ENCODE measurements around the gene CACNB2.

CACNB2 gene

DNA sequence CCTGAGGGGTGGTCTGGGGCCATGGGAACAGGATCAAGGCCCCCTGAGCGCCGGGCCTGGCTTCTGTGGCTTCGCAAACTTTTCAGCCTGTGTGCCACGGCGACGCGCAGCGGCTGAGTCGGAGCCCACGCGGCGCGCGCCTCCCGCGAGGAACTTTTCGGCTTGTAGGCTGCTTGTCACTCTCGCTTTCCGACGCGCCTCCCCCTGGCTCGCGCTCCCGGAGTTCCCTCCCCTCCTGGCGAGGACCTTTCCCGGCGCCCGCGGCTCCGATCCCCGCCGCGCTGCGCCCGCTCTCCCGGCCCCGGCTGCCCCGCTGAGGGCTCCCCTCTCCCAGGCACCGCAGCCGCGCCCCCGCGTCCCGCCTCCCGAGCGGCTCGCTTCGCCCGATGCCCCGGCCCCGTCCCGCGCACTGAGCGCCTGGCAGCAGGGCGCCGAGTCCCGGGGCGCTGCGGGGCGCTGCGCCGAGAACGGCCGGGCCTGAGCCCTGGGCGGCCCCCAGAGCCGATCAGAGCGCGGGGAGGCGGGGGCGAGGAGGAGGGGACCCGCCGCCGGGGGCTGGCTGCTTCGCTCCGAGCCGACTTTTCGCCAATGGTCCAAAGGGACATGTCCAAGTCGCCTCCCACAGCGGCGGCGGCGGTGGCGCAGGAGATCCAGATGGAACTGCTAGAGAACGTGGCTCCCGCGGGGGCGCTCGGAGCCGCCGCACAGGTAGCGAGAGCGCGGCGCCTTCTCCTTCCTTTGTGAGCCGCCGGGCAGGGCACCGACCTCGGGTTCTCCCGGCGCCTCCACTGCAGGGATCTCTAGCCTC, at the start of gene CACNB2:
CACNB2 (plus strand) TSS at position 276 of the 808 bp plus-strand sequence.
- no peak within 1 kb of the TSS for H3K4me3 ChIP-seq (ENCODE audit: low read length)
- no peaks in the 10 kb centered on the region for H3K9me3 ChIP-seq (ENCODE audit: control insufficient read depth, insufficient read depth, low read length)
- no peaks in the 10 kb centered on the region for H3F3A ChIP-seq (ENCODE audit: control insufficient read depth, insufficient read depth)
- H3K27me3 ChIP-seq (ENCODE audit: control insufficient read depth, low read length): no peaks in the 10 kb centered on the region
- no peak within 1 kb of the TSS for H3K27ac ChIP-seq (ENCODE audit: low read depth, low read length)
- H3K4me1 ChIP-seq (ENCODE audit: control insufficient read depth, low read length): no peaks in the 10 kb centered on the region
- H3K79me2 ChIP-seq (ENCODE audit: control insufficient read depth, low read length): no peaks in the 10 kb centered on the region
- H3K4me2 ChIP-seq (ENCODE audit: low read length): no peak within 1 kb of the TSS
- H3K9me2 ChIP-seq (replicated peaks; ENCODE audit: control insufficient read depth, low read length): no peaks in the 10 kb centered on the region
- no peaks in the 10 kb centered on the region for H4K20me1 ChIP-seq (ENCODE audit: control insufficient read depth, insufficient read depth, low read depth, low read length)
- no peaks in the 10 kb centered on the region for H3K36me3 ChIP-seq (ENCODE audit: control insufficient read depth, low read length)
- TF ChIP-seq, protein P1, sequence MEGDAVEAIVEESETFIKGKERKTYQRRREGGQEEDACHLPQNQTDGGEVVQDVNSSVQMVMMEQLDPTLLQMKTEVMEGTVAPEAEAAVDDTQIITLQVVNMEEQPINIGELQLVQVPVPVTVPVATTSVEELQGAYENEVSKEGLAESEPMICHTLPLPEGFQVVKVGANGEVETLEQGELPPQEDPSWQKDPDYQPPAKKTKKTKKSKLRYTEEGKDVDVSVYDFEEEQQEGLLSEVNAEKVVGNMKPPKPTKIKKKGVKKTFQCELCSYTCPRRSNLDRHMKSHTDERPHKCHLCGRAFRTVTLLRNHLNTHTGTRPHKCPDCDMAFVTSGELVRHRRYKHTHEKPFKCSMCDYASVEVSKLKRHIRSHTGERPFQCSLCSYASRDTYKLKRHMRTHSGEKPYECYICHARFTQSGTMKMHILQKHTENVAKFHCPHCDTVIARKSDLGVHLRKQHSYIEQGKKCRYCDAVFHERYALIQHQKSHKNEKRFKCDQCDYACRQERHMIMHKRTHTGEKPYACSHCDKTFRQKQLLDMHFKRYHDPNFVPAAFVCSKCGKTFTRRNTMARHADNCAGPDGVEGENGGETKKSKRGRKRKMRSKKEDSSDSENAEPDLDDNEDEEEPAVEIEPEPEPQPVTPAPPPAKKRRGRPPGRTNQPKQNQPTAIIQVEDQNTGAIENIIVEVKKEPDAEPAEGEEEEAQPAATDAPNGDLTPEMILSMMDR (IDR thresholded peaks at IDR 0.05; ENCODE audit: low read depth, low read length, poor library complexity, severe bottlenecking): no peak
- TF ChIP-seq EZH2phosphoT487 (IDR thresholded peaks at IDR 0.05; ENCODE audit: borderline replicate concordance, low read length): no peak

DNA sequence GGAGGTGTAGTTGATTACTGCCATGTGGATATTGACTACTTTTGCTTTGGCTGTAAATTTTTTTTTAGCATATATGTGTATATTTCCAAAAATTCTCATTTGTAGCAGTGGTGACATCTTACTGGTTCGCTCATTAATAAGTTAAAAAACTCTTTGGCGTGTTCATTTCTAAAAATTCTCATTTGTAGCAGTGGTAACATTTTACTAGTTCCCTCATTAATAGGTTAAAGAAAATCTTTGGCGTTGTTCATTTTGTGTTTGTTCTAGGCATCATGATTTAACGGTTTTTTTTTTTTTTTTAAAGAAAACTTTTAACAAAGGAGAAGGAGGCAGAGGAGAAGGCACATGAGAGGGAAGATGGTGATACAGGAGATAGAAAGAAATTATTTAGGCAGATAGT, 45.9 kb upstream of the CACNB2 start:
- no peaks in the 10 kb centered on the region; the same call in 1 of the 2 replicates for H3K9me2 ChIP-seq (replicated peaks; ENCODE audit: control insufficient read depth, low read length)
- TF ChIP-seq, protein P1 (IDR thresholded peaks at IDR 0.05; ENCODE audit: low read depth, low read length, poor library complexity, severe bottlenecking): no peak
- no peak for TF ChIP-seq EZH2phosphoT487 (IDR thresholded peaks at IDR 0.05; ENCODE audit: borderline replicate concordance, low read length)
- H3K4me2 ChIP-seq (ENCODE audit: low read length): no peak overlapping the region
- H3K27ac ChIP-seq (ENCODE audit: low read depth, low read length): no peak overlapping the region
- H3K9me3 ChIP-seq (ENCODE audit: control insufficient read depth, insufficient read depth, low read length): no peaks in the 10 kb centered on the region
- H3K36me3 ChIP-seq (ENCODE audit: control insufficient read depth, low read length): no peaks in the 10 kb centered on the region
- no peaks in the 10 kb centered on the region for H3K27me3 ChIP-seq (ENCODE audit: control insufficient read depth, low read length)
- H3K79me2 ChIP-seq (ENCODE audit: control insufficient read depth, low read length): no peaks in the 10 kb centered on the region
- H3K4me3 ChIP-seq (ENCODE audit: low read length): no peak overlapping the region
- no peaks in the 10 kb centered on the region for H3F3A ChIP-seq (ENCODE audit: control insufficient read depth, insufficient read depth)
- H3K4me1 ChIP-seq (ENCODE audit: control insufficient read depth, low read length): 0 out of 2 replicates have a peak, but pooled peaks cover 4% of the 10 kb centered on the region
- H4K20me1 ChIP-seq (ENCODE audit: control insufficient read depth, insufficient read depth, low read depth, low read length): no peaks in the 10 kb centered on the region

DNA sequence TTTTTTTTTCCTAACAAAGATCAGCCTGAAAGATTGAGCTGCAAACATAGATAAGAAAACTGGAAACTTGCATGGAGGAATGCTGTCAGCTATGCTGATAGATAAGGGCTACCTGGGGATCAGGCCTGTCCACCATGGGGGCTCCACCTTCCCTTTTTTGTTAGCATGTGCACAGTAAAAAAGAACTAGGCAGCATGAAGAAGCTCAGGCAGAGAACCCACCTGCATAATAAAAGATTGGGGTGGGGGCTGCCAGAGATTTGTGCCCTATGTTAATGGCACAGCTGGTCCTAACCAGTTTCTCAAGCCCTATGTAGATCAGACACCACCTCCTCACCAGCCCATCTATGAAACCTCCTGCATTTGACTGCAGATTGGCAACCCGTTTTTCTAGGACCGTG, 45.4 kb upstream of the CACNB2 start:
- no peaks in the 10 kb centered on the region for H4K20me1 ChIP-seq (ENCODE audit: control insufficient read depth, insufficient read depth, low read depth, low read length)
- no peaks in the 10 kb centered on the region for H3K79me2 ChIP-seq (ENCODE audit: control insufficient read depth, low read length)
- no peaks in the 10 kb centered on the region for H3K27me3 ChIP-seq (ENCODE audit: control insufficient read depth, low read length)
- H3K27ac ChIP-seq (ENCODE audit: low read depth, low read length): no peak overlapping the region
- H3K4me1 ChIP-seq (ENCODE audit: control insufficient read depth, low read length): 0 out of 2 replicates have a peak, but pooled peaks cover 4% of the 10 kb centered on the region
- H3K9me2 ChIP-seq (replicated peaks; ENCODE audit: control insufficient read depth, low read length): no peaks in the 10 kb centered on the region; the same call in 1 of the 2 replicates
- TF ChIP-seq, protein P1 (IDR thresholded peaks at IDR 0.05; ENCODE audit: low read depth, low read length, poor library complexity, severe bottlenecking): no peak
- no peak for TF ChIP-seq EZH2phosphoT487 (IDR thresholded peaks at IDR 0.05; ENCODE audit: borderline replicate concordance, low read length)
- H3K9me3 ChIP-seq (ENCODE audit: control insufficient read depth, insufficient read depth, low read length): no peaks in the 10 kb centered on the region
- H3K4me2 ChIP-seq (ENCODE audit: low read length): no peak overlapping the region
- H3K36me3 ChIP-seq (ENCODE audit: control insufficient read depth, low read length): no peaks in the 10 kb centered on the region
- no peaks in the 10 kb centered on the region for H3F3A ChIP-seq (ENCODE audit: control insufficient read depth, insufficient read depth)
- H3K4me3 ChIP-seq (ENCODE audit: low read length): no peak overlapping the region

Measured in DOHH2 (cell line).